HL-60/S4 (cell line): ENCODE data around the gene C19orf67.

ENCODE experiments used
- in situ Hi-C: fragments of 300-500 bp; cut with MboI; formaldehyde crosslinking; loops from 2 replicates; pipeline ENCODE4 v1.14.3; 2022; ENCODE audit warnings: low sequenced_read_pairs

Gene C19orf67

GRCh38 chr19:14110650-14111049 is 25.1 kb upstream of the C19orf67 start:
- in situ Hi-C loops: no loop called here

- in situ Hi-C loops: no loop called here
These were observed 22.2 kb upstream of the C19orf67 start for GRCh38 chr19:14107581-14108461.

GRCh38 chr19:14106840-14107239 is 21.3 kb upstream of the C19orf67 start:
- in situ Hi-C loops: no loop called here

- in situ Hi-C loops: no loop called here
These were observed 20.1 kb upstream of the C19orf67 start for GRCh38 chr19:14105680-14106079.

GRCh38 chr19:14103310-14103709 is 17.7 kb upstream of the C19orf67 start:
- in situ Hi-C loops: no loop called here

GRCh38 chr19:14102756-14103155 is 17.2 kb upstream of the C19orf67 start:
- in situ Hi-C loops: no loop called here

- in situ Hi-C loops: no loop called here
These were observed 16.6 kb upstream of the C19orf67 start for GRCh38 chr19:14102102-14102696.

- in situ Hi-C loops: no loop called here
These were observed 15.5 kb upstream of the C19orf67 start for GRCh38 chr19:14101003-14101545.

GRCh38 chr19:14097532-14098151 is 12.1 kb upstream of the C19orf67 start:
- in situ Hi-C loops: no loop called here

- in situ Hi-C loops: no loop called here
These were observed 10.8 kb upstream of the C19orf67 start for GRCh38 chr19:14096272-14096992.

- in situ Hi-C loops: no loop called here
These were observed 9.3 kb upstream of the C19orf67 start for GRCh38 chr19:14094854-14095253.

- in situ Hi-C loops: no loop called here
These were observed 7.7 kb upstream of the C19orf67 start for GRCh38 chr19:14093117-14093823.

- in situ Hi-C loops: no loop called here
These were observed 6.4 kb upstream of the C19orf67 start for GRCh38 chr19:14091813-14092462.

GRCh38 chr19:14091081-14091812 is 5.7 kb upstream of the C19orf67 start:
- in situ Hi-C loops: no loop called here

- in situ Hi-C loops: no loop called here
These were observed 5.0 kb upstream of the C19orf67 start, which contains the start of gene SAMD1 for GRCh38 chr19:14090509-14091080. SAMD1 (minus strand) TSS chr19:14090751.

GRCh38 chr19:14089662-14090508 is 4.3 kb upstream of the C19orf67 start:
- in situ Hi-C loops: no loop called here

- in situ Hi-C loops: no loop called here
These were observed 3.8 kb upstream of the C19orf67 start for GRCh38 chr19:14089412-14089661.
